ENCODE data around the gene CTAGE4. TPM values are rescaled to one million over a fixed set of nuclear protein-coding genes. Genes with fewer than 3 reads are reported as not detected.
"Not testable (repeated sequence)": the region's sequence is repeated elsewhere in the genome, so short reads cannot be mapped to it uniquely, and the experiment has no call there.

CTAGE4 gene
- total RNA-seq, 1 donor from 2014 or later: 0.24 TPM

GRCh38 chr7:144201978-144202377, 18.7 kb downstream of the CTAGE4 start:
- intact Hi-C loops (cut with DNase I); DNase-seq (ENCODE audit: low spot score): not testable (repeated sequence)

GRCh38 chr7:144203086-144203485, 19.8 kb downstream of the CTAGE4 start:
- DNase-seq (ENCODE audit: low spot score); intact Hi-C loops (cut with DNase I): not testable (repeated sequence)

GRCh38 chr7:144205306-144205705, 22.0 kb downstream of the CTAGE4 start:
- DNase-seq (ENCODE audit: low spot score); intact Hi-C loops (cut with DNase I): not testable (repeated sequence)

GRCh38 chr7:144217200-144217599, 33.9 kb downstream of the CTAGE4 start:
- intact Hi-C loops (cut with DNase I): not testable (repeated sequence)

GRCh38 chr7:144218581-144218980, 35.3 kb downstream of the CTAGE4 start:
- intact Hi-C loops (cut with DNase I); DNase-seq (ENCODE audit: low spot score): not testable (repeated sequence)

More at GRCh38 chr7:144217200-144217599, 33.9 kb downstream of the CTAGE4 start:
- DNase-seq (ENCODE audit: low spot score): not testable (repeated sequence)

- intact Hi-C loops (cut with DNase I); DNase-seq (ENCODE audit: low spot score): not testable (repeated sequence)
Measured at GRCh38 chr7:144219149-144219548, 35.9 kb downstream of the CTAGE4 start.

- DNase-seq (ENCODE audit: low spot score); intact Hi-C loops (cut with DNase I): not testable (repeated sequence)
Measured at GRCh38 chr7:144220531-144220930, 37.3 kb downstream of the CTAGE4 start.

GRCh38 chr7:144223675-144224074, 40.4 kb downstream of the CTAGE4 start:
- intact Hi-C loops (cut with DNase I); DNase-seq (ENCODE audit: low spot score): not testable (repeated sequence)

GRCh38 chr7:144226866-144227265, 43.6 kb downstream of the CTAGE4 start:
- DNase-seq (ENCODE audit: low spot score); intact Hi-C loops (cut with DNase I): not testable (repeated sequence)

- DNase-seq (ENCODE audit: low spot score); intact Hi-C loops (cut with DNase I): not testable (repeated sequence)
Measured at GRCh38 chr7:144228810-144229209, 45.5 kb downstream of the CTAGE4 start.

- intact Hi-C loops (cut with DNase I): not testable (repeated sequence)
Measured at GRCh38 chr7:144231027-144231426, 47.8 kb downstream of the CTAGE4 start.

GRCh38 chr7:144233039-144233438, 49.8 kb downstream of the CTAGE4 start:
- intact Hi-C loops (cut with DNase I); DNase-seq (ENCODE audit: low spot score): not testable (repeated sequence)

More at GRCh38 chr7:144231027-144231426, 47.8 kb downstream of the CTAGE4 start:
- not testable (repeated sequence) for DNase-seq (ENCODE audit: low spot score)

Other genes with a start within 250 kb of the CTAGE4 start
- gene OR2F2, start 248.2 kb upstream of the CTAGE4 start, total RNA-seq: not detected
- gene OR2F1, start 228.6 kb upstream of the CTAGE4 start, total RNA-seq: not detected
- gene OR6B1, start 183.1 kb upstream of the CTAGE4 start, total RNA-seq: not detected
- gene OR2A5, start 134.5 kb upstream of the CTAGE4 start, total RNA-seq: not detected
- gene OR2A25, start 113.7 kb upstream of the CTAGE4 start, total RNA-seq: not detected
- gene OR2A12, start 97.2 kb upstream of the CTAGE4 start, total RNA-seq: not detected
- gene OR2A2, start 73.9 kb upstream of the CTAGE4 start, total RNA-seq: not detected
- not detected for gene OR2A14, start 60.3 kb upstream of the CTAGE4 start, total RNA-seq
- gene ARHGEF35, start 12.4 kb downstream of the CTAGE4 start, total RNA-seq: 0.57 TPM
- not detected for gene OR2A42, start 56.1 kb downstream of the CTAGE4 start, total RNA-seq
- gene OR2A7, start 81.3 kb downstream of the CTAGE4 start, total RNA-seq: not detected
- not detected for gene CTAGE8, start 85.8 kb downstream of the CTAGE4 start, total RNA-seq
- 0.19 TPM for gene OR2A1, start 129.0 kb downstream of the CTAGE4 start, total RNA-seq
- 0.89 TPM for gene ARHGEF5, start 171.9 kb downstream of the CTAGE4 start, total RNA-seq
- gene NOBOX, start 220.2 kb downstream of the CTAGE4 start, total RNA-seq: not detected

Measured in cardiac septum (tissue), 1 donor.